H9 (cell line): ENCODE measurements around the gene SMARCD2. TPM values are rescaled to one million over a fixed set of nuclear protein-coding genes. Genes with fewer than 3 reads are reported as not detected.

ENCODE experiments used
- DNase-seq: peaks from one replicate; pipeline ENCODE4 v3.0.0-alpha.2; 2017
- H2AFZ ChIP-seq: one replicate; pipeline ENCODE4 v1.6.1; 2013; ENCODE audit warnings: mild to moderate bottlenecking, low read length, control low read depth, moderate library complexity
- H2AK5ac ChIP-seq: 2 replicates; pipeline ENCODE4 v1.6.1; 2013; ENCODE audit warnings: low read length, control low read depth, mixed read lengths; ENCODE audit not compliant: insufficient read length
- H2BK120ac ChIP-seq: one replicate; pipeline ENCODE4 v1.6.1; 2013; ENCODE audit warnings: low read depth, mild to moderate bottlenecking, low read length, control low read depth, inconsistent platforms; ENCODE audit not compliant: poor library complexity, severe bottlenecking
- H2BK12ac ChIP-seq: 2 replicates; pipeline ENCODE4 v1.6.1; 2013; ENCODE audit warnings: low read length, control low read depth, mixed read lengths, low read depth; ENCODE audit not compliant: insufficient read length
- H2BK15ac ChIP-seq: 2 replicates; pipeline ENCODE4 v1.6.1; 2013; ENCODE audit warnings: low read depth, low read length, control low read depth
- H2BK20ac ChIP-seq: one replicate; pipeline ENCODE4 v1.6.1; 2013; ENCODE audit warnings: low read depth, mild to moderate bottlenecking, low read length, control low read depth, inconsistent platforms; ENCODE audit not compliant: poor library complexity, severe bottlenecking
- H2BK5ac ChIP-seq: 2 replicates; pipeline ENCODE4 v1.6.1; 2013; ENCODE audit warnings: low read length, control low read depth, mixed read lengths; ENCODE audit not compliant: insufficient read length
- H3K14ac ChIP-seq: 2 replicates; pipeline ENCODE4 v1.6.1; 2013; ENCODE audit warnings: low read length, control low read depth; ENCODE audit not compliant: insufficient read depth
- H3K18ac ChIP-seq: 2 replicates; pipeline ENCODE4 v1.6.1; 2013; ENCODE audit warnings: low read depth, mild to moderate bottlenecking, mixed read lengths, low read length, control low read depth; ENCODE audit not compliant: insufficient read length
- H3K23ac ChIP-seq: 2 replicates; pipeline ENCODE4 v1.6.1; 2013; ENCODE audit warnings: low read length, control low read depth, mixed read lengths, low read depth; ENCODE audit not compliant: insufficient read length
- H3K23me2 ChIP-seq: 2 replicates; pipeline ENCODE4 v1.6.1; 2013; ENCODE audit warnings: low read depth, mild to moderate bottlenecking, mixed read lengths, low read length, control low read depth; ENCODE audit not compliant: insufficient read length, poor library complexity, severe bottlenecking
- H3K27ac ChIP-seq: 2 replicates; pipeline ENCODE4 v1.5.1; 2013; ENCODE audit warnings: low read length, control low read depth, mixed read lengths, low read depth; ENCODE audit not compliant: insufficient read length
- H3K27me3 ChIP-seq: 2 replicates; pipeline ENCODE4 v1.6.1; 2013; ENCODE audit warnings: low read length, control low read depth, inconsistent platforms; ENCODE audit not compliant: insufficient read depth
- H3K4ac ChIP-seq: 2 replicates; pipeline ENCODE4 v1.6.1; 2013; ENCODE audit warnings: low read depth, mild to moderate bottlenecking, control low read depth, inconsistent platforms, low read length, moderate library complexity
- H3K4me1 ChIP-seq: 2 replicates; pipeline ENCODE4 v1.6.1; 2013; ENCODE audit warnings: low read length, control low read depth, inconsistent platforms; ENCODE audit not compliant: insufficient read depth
- H3K4me2 ChIP-seq: 2 replicates; pipeline ENCODE4 v1.6.1; 2013; ENCODE audit warnings: low read length, control low read depth, mixed read lengths; ENCODE audit not compliant: insufficient read length, insufficient read depth
- H3K56ac ChIP-seq: 2 replicates; pipeline ENCODE4 v1.6.1; 2013; ENCODE audit warnings: low read depth, mild to moderate bottlenecking, mixed read lengths, low read length, control low read depth; ENCODE audit not compliant: insufficient read length
- H3K79me1 ChIP-seq: 2 replicates; pipeline ENCODE4 v1.6.1; 2013; ENCODE audit warnings: low read depth, mild to moderate bottlenecking, moderate library complexity, low read length, control low read depth, inconsistent platforms; ENCODE audit not compliant: insufficient read depth, poor library complexity, severe bottlenecking
- H3K79me2 ChIP-seq: 2 replicates; pipeline ENCODE4 v1.6.1; 2013; ENCODE audit warnings: low read length, control low read depth, inconsistent platforms; ENCODE audit not compliant: insufficient read depth
- H3K9ac ChIP-seq: 2 replicates; pipeline ENCODE4 v1.6.1; 2013; ENCODE audit warnings: low read length, control low read depth, mixed read lengths; ENCODE audit not compliant: insufficient read length; ENCODE audit errors: extremely low read depth
- H3K9me3 ChIP-seq: one replicate; pipeline ENCODE4 v1.6.1; 2013; ENCODE audit warnings: low read depth, low read length, inconsistent platforms; ENCODE audit not compliant: control insufficient read depth
- H3T11ph ChIP-seq: one replicate; pipeline ENCODE4 v1.6.1; 2013; ENCODE audit warnings: mild to moderate bottlenecking, low read length, control low read depth, inconsistent platforms
- H4K20me1 ChIP-seq: one replicate; pipeline ENCODE4 v1.6.1; 2013; ENCODE audit not compliant: control insufficient read depth, insufficient read length, insufficient read depth
- H4K5ac ChIP-seq: 2 replicates; pipeline ENCODE4 v1.6.1; 2013; ENCODE audit warnings: low read depth, mild to moderate bottlenecking, mixed read lengths, low read length, control low read depth; ENCODE audit not compliant: insufficient read length
- H4K8ac ChIP-seq: replicated peaks from 2 replicates; pipeline ENCODE4 v1.6.1; 2013; ENCODE audit warnings: low read length, control low read depth, mixed read lengths, low read depth; ENCODE audit not compliant: insufficient read length
- H4K91ac ChIP-seq: 2 replicates; pipeline ENCODE4 v1.6.1; 2013; ENCODE audit warnings: low read depth, mild to moderate bottlenecking, moderate library complexity, mixed read lengths, low read length, control low read depth; ENCODE audit not compliant: insufficient read length
- H3K27ac Mint-ChIP-seq, 3 experiments: 2 replicates in 2 of 3; 3 replicates in 1 of 3; pipeline ENCODE4 v1.8.0; 2020 to 2021; ENCODE audit warnings: mixed read lengths in 3 of 3, mild to moderate bottlenecking in 1 of 3, moderate library complexity in 1 of 3
- H3K27me3 Mint-ChIP-seq: 2 replicates; pipeline ENCODE4 v1.8.0; 2021; ENCODE audit warnings: low read depth, mild to moderate bottlenecking, moderate library complexity, mixed read lengths
- H3K36me3 Mint-ChIP-seq, 3 experiments: 2 replicates in 2 of 3; 3 replicates in 1 of 3; pipeline ENCODE4 v1.8.0; 2020 to 2021; ENCODE audit warnings: low read depth in 3 of 3, mixed read lengths in 3 of 3; ENCODE audit not compliant: insufficient read depth in 1 of 3
- H3K4me1 Mint-ChIP-seq, 2 experiments: 2 replicates each; pipeline ENCODE4 v1.8.0; 2020; ENCODE audit warnings: mixed read lengths in 2 of 2
- H3K4me3 Mint-ChIP-seq, 2 experiments: 2 replicates in 1 of 2; 3 replicates in 1 of 2; pipeline ENCODE4 v1.8.0; 2020 to 2021; ENCODE audit warnings: mild to moderate bottlenecking in 2 of 2, mixed read lengths in 2 of 2, moderate library complexity in 1 of 2
- H3K9me3 Mint-ChIP-seq, 2 experiments: 2 replicates in 1 of 2; 3 replicates in 1 of 2; pipeline ENCODE4 v1.8.0; 2020; ENCODE audit warnings: mild to moderate bottlenecking in 2 of 2, mixed read lengths in 2 of 2, moderate library complexity in 1 of 2
- CTCF ChIP-seq: fragments of 200-600 bp; sonication (generic); conservative IDR thresholded peaks from 3 replicates; pipeline ENCODE4 v1.8.0; 2021; ENCODE audit warnings: antibody characterized with exemption, mild to moderate bottlenecking
- WGBS: extraction: QIAGEN DNeasy Blood & Tissue Kit; methylation state at CpG from one replicate; pipeline ENCODE4 v1.1.7; 2013; ENCODE audit warnings: missing lambda C conversion rate, low lambda C conversion rate, mixed read lengths; ENCODE audit not compliant: insufficient read length; ENCODE audit errors: extremely low coverage; 5-methylcytosine and 5-hydroxymethylcytosine counted together
- total RNA-seq: library from RNA; stranded (reverse); gene quantifications from 2 replicates; pipeline ENCODE4 v1.2.1, GENCODE V29; 2021

Gene SMARCD2
- total RNA-seq, 1 experiment from 2014 or later, result 68.9 TPM

DNA sequence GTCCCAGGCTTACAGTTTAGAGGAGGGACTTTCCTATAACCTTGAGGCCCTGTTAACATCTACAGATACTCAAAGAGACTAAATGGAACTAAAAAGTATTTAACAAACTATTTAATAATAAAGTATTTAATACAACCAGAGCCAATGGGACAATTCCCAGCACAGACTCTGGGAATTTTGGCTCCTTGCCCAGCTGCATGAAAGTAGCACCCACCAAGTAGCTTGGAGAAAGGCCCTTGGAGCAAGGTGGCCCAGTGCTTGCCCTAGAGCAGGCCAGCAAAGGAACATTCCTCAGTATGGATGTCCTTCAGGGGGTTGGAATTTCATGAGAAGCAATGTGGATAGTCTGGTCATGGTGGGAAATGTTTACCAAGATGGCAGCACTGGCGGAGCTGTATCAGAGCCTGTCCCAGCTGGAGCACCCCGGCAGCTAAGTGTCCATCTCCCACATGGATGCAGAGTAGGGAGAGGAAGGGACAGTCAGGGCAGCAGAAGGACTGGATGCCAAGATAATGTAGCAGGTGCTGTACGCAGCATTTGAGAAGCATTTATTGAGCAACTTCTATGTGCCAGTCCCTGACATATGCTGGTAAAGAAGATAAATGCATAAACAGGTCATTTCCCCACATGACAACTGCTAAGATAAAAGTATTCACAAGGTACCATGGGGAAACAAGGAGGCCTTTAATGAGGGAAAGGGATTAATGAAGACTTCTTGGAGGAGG is 5.2 kb upstream of the SMARCD2 start:
- Histone ChIP-seq H3K27me3 (peaks cover 4% of the 10 kb centered on the region; the same call in 1 of the 2 replicates), H3K56ac (no peak overlapping the region)
- no peak overlapping the region for H3K4me3 Mint-ChIP-seq

More for the DNA sequence above, 5.2 kb upstream of the SMARCD2 start:
- H3K4me1 ChIP-seq, result no peaks in the 10 kb centered on the region
- H2BK120ac ChIP-seq, result no peak overlapping the region
- H3K79me2 ChIP-seq, result no peaks in the 10 kb centered on the region
- no CpG with 5 or more reads among the region's 3 CpGs for whole genome bisulfite sequencing
- H3K9ac ChIP-seq, result no peak overlapping the region
- no peak overlapping the region for H2BK20ac ChIP-seq
- H3K23ac ChIP-seq, result no peak overlapping the region
- no peak overlapping the region for H3K14ac ChIP-seq
- H3K4me2 ChIP-seq, result no peak overlapping the region
- Mint-ChIP-seq H3K27ac (no peak overlapping the region), H3K4me1 (peaks cover 2 to 10% of the 10 kb centered on the region in 2 experiments; a peak in 3 of 4 replicates), H3K36me3 (peaks cover 0 to 10% (median 3%) of the 10 kb centered on the region in 3 experiments; a peak in 4 of 7 replicates), H3K9me3 (peaks cover 8 to 15% of the 10 kb centered on the region in 2 experiments), H3K27me3 (peaks cover 67% of the 10 kb centered on the region)
- H4K5ac ChIP-seq, result no peak overlapping the region
- no peaks in the 10 kb centered on the region for H3K79me1 ChIP-seq
- no peaks in the 10 kb centered on the region for H3K9me3 ChIP-seq
- no peak overlapping the region for H2BK5ac ChIP-seq
- no peak overlapping the region for H2AFZ ChIP-seq
- H2BK12ac ChIP-seq, result no peak overlapping the region
- no peak overlapping the region for H2AK5ac ChIP-seq
- TF ChIP-seq CTCF, result no peak
- no peaks in the 10 kb centered on the region for H3K23me2 ChIP-seq
- no peak overlapping the region for H2BK15ac ChIP-seq
- no peak overlapping the region for H3K4ac ChIP-seq
- H3K27ac ChIP-seq, result no peak overlapping the region
- H3K18ac ChIP-seq, result no peak overlapping the region
- DNase-seq, result no peak
- no peaks in the 10 kb centered on the region for H4K20me1 ChIP-seq
- no peak overlapping the region for H3T11ph ChIP-seq
- no peak overlapping the region for H4K91ac ChIP-seq
- H4K8ac ChIP-seq, result no peak overlapping the region
